MM.1S (cell line): ENCODE results near the gene CHEK1.

Experiments
- EZH2phosphoT487 ChIP-seq: fragments of 300-600 bp; sonication (generic); IDR thresholded peaks from 2 replicates; pipeline ENCODE4 v1.6.1; 2018; ENCODE audit warnings: antibody characterized with exemption, low read length
- TF ChIP-seq, protein P1 (sequence below): fragments of 300-600 bp; sonication (generic); IDR thresholded peaks from 2 replicates; pipeline ENCODE4 v1.5.1; 2016; ENCODE audit warnings: antibody characterized with exemption, low read length, mixed read lengths

DNA sequence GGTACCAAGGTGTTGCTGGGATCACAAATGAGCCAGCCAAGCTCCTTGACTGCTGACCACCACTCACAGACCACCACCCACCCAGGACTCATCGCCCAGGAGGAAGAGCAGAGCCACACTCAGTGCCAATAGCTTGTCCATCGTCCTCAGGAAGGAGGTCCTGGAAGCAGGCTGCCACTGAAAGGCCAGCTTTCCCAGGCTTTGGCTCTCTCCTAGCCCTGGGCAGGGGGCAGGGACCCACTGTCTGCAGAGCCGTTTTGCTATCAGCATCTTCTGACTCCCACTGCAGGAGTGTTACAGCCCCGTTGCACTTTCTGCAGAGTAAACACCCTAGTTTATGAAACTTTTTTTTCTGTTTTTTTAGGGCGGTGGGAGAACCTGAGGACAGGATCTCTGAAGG is 67.9 kb downstream of the CHEK1 start:
- TF ChIP-seq, protein P1, sequence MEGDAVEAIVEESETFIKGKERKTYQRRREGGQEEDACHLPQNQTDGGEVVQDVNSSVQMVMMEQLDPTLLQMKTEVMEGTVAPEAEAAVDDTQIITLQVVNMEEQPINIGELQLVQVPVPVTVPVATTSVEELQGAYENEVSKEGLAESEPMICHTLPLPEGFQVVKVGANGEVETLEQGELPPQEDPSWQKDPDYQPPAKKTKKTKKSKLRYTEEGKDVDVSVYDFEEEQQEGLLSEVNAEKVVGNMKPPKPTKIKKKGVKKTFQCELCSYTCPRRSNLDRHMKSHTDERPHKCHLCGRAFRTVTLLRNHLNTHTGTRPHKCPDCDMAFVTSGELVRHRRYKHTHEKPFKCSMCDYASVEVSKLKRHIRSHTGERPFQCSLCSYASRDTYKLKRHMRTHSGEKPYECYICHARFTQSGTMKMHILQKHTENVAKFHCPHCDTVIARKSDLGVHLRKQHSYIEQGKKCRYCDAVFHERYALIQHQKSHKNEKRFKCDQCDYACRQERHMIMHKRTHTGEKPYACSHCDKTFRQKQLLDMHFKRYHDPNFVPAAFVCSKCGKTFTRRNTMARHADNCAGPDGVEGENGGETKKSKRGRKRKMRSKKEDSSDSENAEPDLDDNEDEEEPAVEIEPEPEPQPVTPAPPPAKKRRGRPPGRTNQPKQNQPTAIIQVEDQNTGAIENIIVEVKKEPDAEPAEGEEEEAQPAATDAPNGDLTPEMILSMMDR, result no peak
- no peak for TF ChIP-seq EZH2phosphoT487
